Osteocyte (in vitro differentiated cells): ENCODE data around the gene RIN3. TPM values are rescaled to one million over a fixed set of nuclear protein-coding genes. Genes with fewer than 3 reads are reported as not detected.

Experiments
- DNase-seq: peaks from one replicate; pipeline ENCODE4 v3.0.0; 2021; ENCODE audit warnings: mixed read lengths; ENCODE audit not compliant: unreplicated experiment; ENCODE audit errors: extremely low spot score
- H3K27ac Mint-ChIP-seq: one replicate; pipeline ENCODE4 v1.8.0; 2021; ENCODE audit warnings: mild to moderate bottlenecking, mixed read lengths; ENCODE audit not compliant: unreplicated experiment
- H3K27me3 Mint-ChIP-seq: one replicate; pipeline ENCODE4 v1.8.0; 2021; ENCODE audit warnings: mixed read lengths; ENCODE audit not compliant: unreplicated experiment
- H3K36me3 Mint-ChIP-seq: one replicate; pipeline ENCODE4 v1.8.0; 2021; ENCODE audit warnings: mixed read lengths; ENCODE audit not compliant: unreplicated experiment
- H3K4me1 Mint-ChIP-seq: one replicate; pipeline ENCODE4 v1.8.0; 2021; ENCODE audit warnings: mixed read lengths; ENCODE audit not compliant: unreplicated experiment
- H3K4me3 Mint-ChIP-seq: one replicate; pipeline ENCODE4 v1.8.0; 2021; ENCODE audit warnings: mild to moderate bottlenecking, moderate library complexity, mixed read lengths; ENCODE audit not compliant: unreplicated experiment
- H3K9me3 Mint-ChIP-seq: one replicate; pipeline ENCODE4 v1.8.0; 2021; ENCODE audit warnings: mixed read lengths; ENCODE audit not compliant: unreplicated experiment
- total RNA-seq: library from RNA; stranded (reverse); gene quantifications from 2 replicates; pipeline ENCODE4 v1.2.1, GENCODE V29; 2021
- TF ChIP-seq, protein P1 (sequence below): fragments of 200-600 bp; sonication (generic); IDR thresholded peaks from 2 replicates; pipeline ENCODE4 v1.5.0; 2021; ENCODE audit warnings: antibody characterized with exemption, mild to moderate bottlenecking, moderate library complexity

Gene RIN3
- total RNA-seq, 1 donor from 2014 or later: 26.7 TPM

DNA sequence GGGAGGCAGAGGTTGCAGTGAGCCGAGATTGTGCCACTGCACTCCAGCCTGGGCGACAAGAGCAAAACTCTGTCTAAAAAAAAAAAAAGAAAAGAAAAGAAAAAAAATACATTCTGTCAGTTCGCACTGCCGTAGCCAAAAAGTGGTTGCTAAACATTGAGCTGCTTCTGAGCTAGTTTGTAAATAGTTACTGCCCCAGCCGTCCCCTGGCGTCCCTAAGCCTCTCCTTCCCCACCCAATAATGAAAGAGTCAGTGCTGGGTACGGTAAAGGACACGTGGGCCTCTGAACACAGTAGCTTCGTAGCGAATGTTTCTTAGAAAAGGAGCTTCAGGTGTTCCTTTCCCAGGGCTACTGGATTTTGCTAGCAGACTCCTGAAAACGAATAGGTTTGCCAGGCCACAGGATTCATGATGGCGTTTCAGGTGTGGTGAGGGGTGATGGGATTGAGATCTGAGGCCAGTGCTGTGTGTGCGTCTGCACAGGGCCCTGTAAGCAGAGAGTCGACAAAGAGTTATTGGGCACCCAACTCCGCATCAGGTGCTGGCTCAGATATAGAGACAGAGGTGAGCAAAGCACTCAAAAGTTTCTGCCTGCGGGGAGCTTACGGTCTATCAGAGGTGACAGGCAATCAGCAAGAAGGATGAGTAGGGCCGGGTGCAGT lies 140.8 kb downstream of the RIN3 start:
- H3K4me3 Mint-ChIP-seq: no peak overlapping the region
- H3K9me3 Mint-ChIP-seq: no peaks in the 10 kb centered on the region
- TF ChIP-seq, protein P1, sequence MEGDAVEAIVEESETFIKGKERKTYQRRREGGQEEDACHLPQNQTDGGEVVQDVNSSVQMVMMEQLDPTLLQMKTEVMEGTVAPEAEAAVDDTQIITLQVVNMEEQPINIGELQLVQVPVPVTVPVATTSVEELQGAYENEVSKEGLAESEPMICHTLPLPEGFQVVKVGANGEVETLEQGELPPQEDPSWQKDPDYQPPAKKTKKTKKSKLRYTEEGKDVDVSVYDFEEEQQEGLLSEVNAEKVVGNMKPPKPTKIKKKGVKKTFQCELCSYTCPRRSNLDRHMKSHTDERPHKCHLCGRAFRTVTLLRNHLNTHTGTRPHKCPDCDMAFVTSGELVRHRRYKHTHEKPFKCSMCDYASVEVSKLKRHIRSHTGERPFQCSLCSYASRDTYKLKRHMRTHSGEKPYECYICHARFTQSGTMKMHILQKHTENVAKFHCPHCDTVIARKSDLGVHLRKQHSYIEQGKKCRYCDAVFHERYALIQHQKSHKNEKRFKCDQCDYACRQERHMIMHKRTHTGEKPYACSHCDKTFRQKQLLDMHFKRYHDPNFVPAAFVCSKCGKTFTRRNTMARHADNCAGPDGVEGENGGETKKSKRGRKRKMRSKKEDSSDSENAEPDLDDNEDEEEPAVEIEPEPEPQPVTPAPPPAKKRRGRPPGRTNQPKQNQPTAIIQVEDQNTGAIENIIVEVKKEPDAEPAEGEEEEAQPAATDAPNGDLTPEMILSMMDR: no peak
- no peaks in the 10 kb centered on the region for H3K27me3 Mint-ChIP-seq
- DNase-seq: no peak
- H3K4me1 Mint-ChIP-seq: no peaks in the 10 kb centered on the region
- no peak overlapping the region for H3K27ac Mint-ChIP-seq
- peaks cover 19% of the 10 kb centered on the region for H3K36me3 Mint-ChIP-seq

GRCh38 chr14:92655419-92656201 lies 142.0 kb downstream of the RIN3 start:
- no peaks in the 10 kb centered on the region for H3K9me3 Mint-ChIP-seq
- H3K27me3 Mint-ChIP-seq: no peaks in the 10 kb centered on the region
- no peak overlapping the region for H3K27ac Mint-ChIP-seq
- TF ChIP-seq, protein P1: no peak
- H3K4me3 Mint-ChIP-seq: no peak overlapping the region
- no peaks in the 10 kb centered on the region for H3K4me1 Mint-ChIP-seq
- H3K36me3 Mint-ChIP-seq: peaks cover 19% of the 10 kb centered on the region
- no peak for DNase-seq

- Mint-ChIP-seq H3K9me3 (no peaks in the 10 kb centered on the region), H3K4me3 (no peak overlapping the region), H3K36me3 (peaks cover 25% of the 10 kb centered on the region), H3K27me3 (no peaks in the 10 kb centered on the region), H3K27ac (no peak overlapping the region), H3K4me1 (no peaks in the 10 kb centered on the region)
- TF ChIP-seq, protein P1: no peak
- DNase-seq: no peak
These were observed 142.9 kb downstream of the RIN3 start for GRCh38 chr14:92656306-92657081.

- Mint-ChIP-seq H3K36me3 (peaks cover 27% of the 10 kb centered on the region), H3K27me3 (no peaks in the 10 kb centered on the region), H3K4me3 (no peak overlapping the region), H3K27ac (no peak overlapping the region), H3K4me1 (no peaks in the 10 kb centered on the region), H3K9me3 (no peaks in the 10 kb centered on the region)
- DNase-seq: no peak
- TF ChIP-seq, protein P1: no peak
These were observed 144.0 kb downstream of the RIN3 start for GRCh38 chr14:92657457-92658142.
